Measurements from ENCODE around the gene PPIP5K1.

The PPIP5K1 gene

GRCh38 chr15:43552986-43553385 lies 37.0 kb downstream of the PPIP5K1 start:
- no peak overlapping the region for H3K4me3 ChIP-seq (ENCODE audit: low read length)
- peak; percentile 92 for DNase-seq (ENCODE audit: low read depth)
- TF ChIP-seq, protein P1, sequence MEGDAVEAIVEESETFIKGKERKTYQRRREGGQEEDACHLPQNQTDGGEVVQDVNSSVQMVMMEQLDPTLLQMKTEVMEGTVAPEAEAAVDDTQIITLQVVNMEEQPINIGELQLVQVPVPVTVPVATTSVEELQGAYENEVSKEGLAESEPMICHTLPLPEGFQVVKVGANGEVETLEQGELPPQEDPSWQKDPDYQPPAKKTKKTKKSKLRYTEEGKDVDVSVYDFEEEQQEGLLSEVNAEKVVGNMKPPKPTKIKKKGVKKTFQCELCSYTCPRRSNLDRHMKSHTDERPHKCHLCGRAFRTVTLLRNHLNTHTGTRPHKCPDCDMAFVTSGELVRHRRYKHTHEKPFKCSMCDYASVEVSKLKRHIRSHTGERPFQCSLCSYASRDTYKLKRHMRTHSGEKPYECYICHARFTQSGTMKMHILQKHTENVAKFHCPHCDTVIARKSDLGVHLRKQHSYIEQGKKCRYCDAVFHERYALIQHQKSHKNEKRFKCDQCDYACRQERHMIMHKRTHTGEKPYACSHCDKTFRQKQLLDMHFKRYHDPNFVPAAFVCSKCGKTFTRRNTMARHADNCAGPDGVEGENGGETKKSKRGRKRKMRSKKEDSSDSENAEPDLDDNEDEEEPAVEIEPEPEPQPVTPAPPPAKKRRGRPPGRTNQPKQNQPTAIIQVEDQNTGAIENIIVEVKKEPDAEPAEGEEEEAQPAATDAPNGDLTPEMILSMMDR (conservative IDR thresholded peaks at IDR 0.05; ENCODE audit: low read length): no peak

DNA sequence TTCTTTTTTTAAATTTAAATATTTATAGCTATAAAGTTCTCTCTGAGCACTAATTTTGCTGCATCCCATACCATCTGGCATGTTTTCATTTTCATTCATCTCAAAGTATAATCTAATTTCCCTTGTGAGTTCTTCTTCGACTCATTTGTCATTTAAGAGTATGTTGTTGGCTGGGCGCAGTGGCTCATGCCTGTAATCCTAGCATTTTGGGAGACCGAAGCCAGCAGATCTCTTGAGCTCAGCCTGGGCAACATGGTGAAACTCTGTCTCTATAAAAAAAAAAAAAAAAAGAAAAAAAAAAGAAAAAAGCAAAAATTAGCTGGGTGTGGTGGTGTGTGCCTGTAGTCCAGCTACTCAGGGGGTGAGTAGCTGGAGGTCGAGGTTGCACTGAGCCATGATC lies 37.8 kb downstream of the PPIP5K1 start:
- TF ChIP-seq, protein P1 (conservative IDR thresholded peaks at IDR 0.05; ENCODE audit: low read length): no peak
- H3K4me3 ChIP-seq (ENCODE audit: low read length): no peak overlapping the region
- DNase-seq (ENCODE audit: low read depth): peak; percentile 22

GRCh38 chr15:43550527-43551363 lies 39.3 kb downstream of the PPIP5K1 start:
- DNase-seq (ENCODE audit: low read depth): peak; percentile 96
- TF ChIP-seq, protein P1 (conservative IDR thresholded peaks at IDR 0.05; ENCODE audit: low read length): no peak
- peak overlapping the region; percentile 20; the same call in 1 of the 2 replicates for H3K4me3 ChIP-seq (ENCODE audit: low read length)

DNA sequence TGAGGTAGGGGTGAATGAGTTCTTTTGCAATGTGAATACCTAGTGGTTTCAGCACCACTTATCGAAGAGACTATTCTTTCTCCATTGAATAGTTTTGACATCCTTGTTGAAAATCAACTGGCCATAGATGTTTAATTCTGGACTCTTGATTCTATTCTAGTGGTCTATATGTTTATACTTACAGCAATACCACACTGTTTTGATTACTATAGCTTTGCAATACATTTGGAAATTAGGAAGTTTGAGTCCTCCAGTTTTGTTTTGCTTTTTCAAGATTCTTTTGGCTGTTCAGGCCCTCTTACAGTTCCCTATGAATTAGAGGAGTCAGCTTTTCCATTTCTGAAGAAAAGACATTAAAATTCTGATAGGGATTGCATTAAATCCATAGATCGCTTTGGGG lies 42.5 kb downstream of the PPIP5K1 start:
- no peak overlapping the region for H3K4me3 ChIP-seq (ENCODE audit: low read length)
- TF ChIP-seq, protein P1 (conservative IDR thresholded peaks at IDR 0.05; ENCODE audit: low read length): no peak
- no peak for DNase-seq (ENCODE audit: low read depth)

DNA sequence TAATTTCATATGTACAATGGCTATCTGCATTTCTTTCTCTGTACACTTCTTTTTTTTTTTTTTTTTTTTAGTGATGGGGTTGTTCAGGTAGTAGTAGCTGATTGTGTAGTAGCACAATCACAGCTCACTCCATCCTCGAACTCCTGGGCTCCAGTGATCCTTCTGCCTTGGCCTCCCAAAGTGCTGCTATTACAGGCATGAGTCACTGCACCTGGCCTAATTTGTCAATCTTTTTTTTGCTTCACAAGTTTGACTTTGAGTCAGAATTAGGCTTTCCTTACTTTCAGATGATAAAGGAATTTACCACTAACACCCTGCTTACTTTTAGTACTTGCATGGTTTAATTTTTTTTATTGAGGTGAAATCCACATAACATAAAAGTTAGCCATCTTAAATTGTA lies 44.6 kb downstream of the PPIP5K1 start:
- no peak for DNase-seq (ENCODE audit: low read depth)
- H3K4me3 ChIP-seq (ENCODE audit: low read length): no peak overlapping the region
- TF ChIP-seq, protein P1 (conservative IDR thresholded peaks at IDR 0.05; ENCODE audit: low read length): no peak

DNA sequence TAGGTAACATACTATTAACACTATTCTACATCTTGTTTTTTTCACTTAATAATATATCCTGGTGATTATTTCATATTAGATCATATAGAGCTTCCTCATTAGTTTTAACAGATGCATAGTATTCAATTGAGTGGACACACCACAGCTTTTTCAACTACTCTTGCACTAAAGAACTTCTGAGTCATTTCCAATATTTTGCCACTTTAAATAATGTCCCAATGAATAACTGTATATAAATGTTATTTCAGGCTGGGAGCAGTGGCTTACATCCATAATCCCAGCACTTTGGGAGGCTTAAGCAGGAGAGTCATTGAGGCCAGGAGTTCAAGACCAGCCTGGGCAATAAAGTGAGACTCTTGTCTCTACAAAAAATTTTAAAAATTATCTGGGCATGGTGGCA lies 45.7 kb downstream of the PPIP5K1 start:
- no peak for DNase-seq (ENCODE audit: low read depth)
- TF ChIP-seq, protein P1 (conservative IDR thresholded peaks at IDR 0.05; ENCODE audit: low read length): no peak
- no peak overlapping the region for H3K4me3 ChIP-seq (ENCODE audit: low read length)

GRCh38 chr15:43541785-43542184 lies 48.2 kb downstream of the PPIP5K1 start:
- no peak overlapping the region for H3K4me3 ChIP-seq (ENCODE audit: low read length)
- DNase-seq (ENCODE audit: low read depth): peak; percentile 45
- TF ChIP-seq, protein P1 (conservative IDR thresholded peaks at IDR 0.05; ENCODE audit: low read length): no peak
